PC-3 (cell line): Measurements from ENCODE around the gene ASF1B. TPM values are rescaled to one million over a fixed set of nuclear protein-coding genes. Genes with fewer than 3 reads are reported as not detected.

Experiments
- ATAC-seq: fragments of 200-7000 bp; cut with Tn5 transposase; 2 replicates; pipeline ENCODE4 v1.9.1; 2020; ENCODE audit warnings: mild to moderate bottlenecking, moderate library complexity
- BruUV-seq: library from RNA; stranded (reverse); fragments of 400-500 nt; replicated peaks from 2 replicates; lab custom pipeline; 2021; lab: Mats Ljungman, UMichigan
- CTCF ChIA-PET: fragments of 300-600 bp; sonication (Branson Sonifier 250); formaldehyde crosslinking; loops from one replicate; lab custom pipeline; 2022; ENCODE audit warnings: antibody characterized with exemption; lab: Charles Lee
- POLR2A ChIA-PET: fragments of 300-600 bp; sonication (Branson Sonifier 250); formaldehyde crosslinking; loops from one replicate; lab custom pipeline; 2022; ENCODE audit warnings: antibody characterized with exemption; ENCODE audit not compliant: unreplicated experiment; lab: Charles Lee
- DNase-seq: peaks from one replicate; pipeline ENCODE4 v3.0.0-alpha.2; 2015
- H2AFZ ChIP-seq: fragments of 300-600 bp; sonication (generic); 2 replicates; pipeline ENCODE4 v1.6.0; 2016; ENCODE audit warnings: antibody characterized with exemption, low read length
- H3F3A ChIP-seq: fragments of 300-600 bp; sonication (generic); one replicate; pipeline ENCODE4 v1.6.0; 2017; ENCODE audit warnings: antibody characterized with exemption, low read length, control low read depth, mild to moderate bottlenecking; ENCODE audit not compliant: unreplicated experiment
- H3K27ac ChIP-seq: fragments of 300-600 bp; sonication (generic); 2 replicates; pipeline ENCODE4 v1.5.1; 2016; ENCODE audit warnings: mild to moderate bottlenecking, low read length
- H3K27me3 ChIP-seq: fragments of 300-600 bp; sonication (generic); 2 replicates; pipeline ENCODE4 v1.6.1; 2016; ENCODE audit warnings: low read length, mixed read lengths
- H3K36me3 ChIP-seq: fragments of 300-600 bp; sonication (generic); 2 replicates; pipeline ENCODE4 v1.6.1; 2016; ENCODE audit warnings: low read depth, mixed run types, low read length, mixed read lengths
- H3K4me1 ChIP-seq: fragments of 300-600 bp; sonication (generic); 2 replicates; pipeline ENCODE4 v1.5.1; 2016; ENCODE audit warnings: low read length; ENCODE audit not compliant: insufficient read depth
- H3K4me2 ChIP-seq: fragments of 300-600 bp; sonication (generic); 2 replicates; pipeline ENCODE4 v1.6.0; 2016; ENCODE audit warnings: low read length
- H3K4me3 ChIP-seq: fragments of 300-600 bp; sonication (generic); 2 replicates; pipeline ENCODE4 v1.5.1; 2016; ENCODE audit warnings: mild to moderate bottlenecking, low read length, mixed read lengths
- H3K79me2 ChIP-seq: fragments of 300-600 bp; sonication (generic); 2 replicates; pipeline ENCODE4 v1.6.1; 2017; ENCODE audit warnings: low read length, mixed read lengths
- H3K9ac ChIP-seq: fragments of 300-600 bp; sonication (generic); 2 replicates; pipeline ENCODE4 v1.6.0; 2016; ENCODE audit warnings: mild to moderate bottlenecking, low read length
- H3K9me2 ChIP-seq: fragments of 300-600 bp; sonication (generic); replicated peaks from 2 replicates; pipeline ENCODE4 v1.6.1; 2016; ENCODE audit warnings: mixed run types, low read length, mixed read lengths
- H3K9me3 ChIP-seq: fragments of 300-600 bp; sonication (generic); 2 replicates; pipeline ENCODE4 v1.6.1; 2016; ENCODE audit warnings: low read length, mixed read lengths
- H4K20me1 ChIP-seq: fragments of 300-600 bp; sonication (generic); 2 replicates; pipeline ENCODE4 v1.6.1; 2016; ENCODE audit warnings: low read length, mixed read lengths
- CTCF ChIP-seq: fragments of 300-600 bp; sonication (generic); conservative IDR thresholded peaks from 2 replicates; pipeline ENCODE4 v1.5.1; 2017; ENCODE audit warnings: antibody characterized with exemption, low read depth, mild to moderate bottlenecking, low read length
- EZH2 ChIP-seq: fragments of 300-600 bp; sonication (generic); IDR thresholded peaks from one replicate; pipeline ENCODE4 v1.6.1; 2017; ENCODE audit warnings: antibody characterized with exemption, mild to moderate bottlenecking, low read length; ENCODE audit not compliant: unreplicated experiment
- EZH2phosphoT487 ChIP-seq: fragments of 300-600 bp; sonication (generic); IDR thresholded peaks from 2 replicates; pipeline ENCODE4 v1.6.1; 2018; ENCODE audit warnings: mild to moderate bottlenecking, antibody characterized with exemption, low read length, borderline replicate concordance
- intact Hi-C: fragments of 100-400 bp; cut with micrococcal nuclease; formaldehyde crosslinking; loops from 2 replicates; pipeline ENCODE4 v1.9.0; 2023
- total RNA-seq: library from RNA; depleted of rRNA; stranded (reverse); fragments of >200 nt; gene quantifications from 2 replicates; pipeline ENCODE4 v1.2.3, GENCODE V29; 2014

ASF1B gene
- total RNA-seq, 1 experiment from 2014 or later = 84.7 TPM

- Histone ChIP-seq H3K9me3 (no peaks in the 10 kb centered on the region), H3K9ac (no peak overlapping the region), H3K4me3 (no peak overlapping the region), H3K27me3 (no peaks in the 10 kb centered on the region), H3K4me1 (no peaks in the 10 kb centered on the region), H3K4me2 (no peak overlapping the region), H3K9me2 (no peaks in the 10 kb centered on the region), H3K27ac (no peak overlapping the region), H3K79me2 (no peaks in the 10 kb centered on the region), H3K36me3 (no peaks in the 10 kb centered on the region), H4K20me1 (no peaks in the 10 kb centered on the region), H3F3A (no peaks in the 10 kb centered on the region), H2AFZ (no peak overlapping the region)
- CTCF ChIA-PET = no interaction called here
- no peak for DNase-seq
- BruUV-seq = no TSS peak
- TF ChIP-seq EZH2 = no peak
- no peak for TF ChIP-seq CTCF
- no peak for TF ChIP-seq EZH2phosphoT487
- intact Hi-C loops = loop anchor here (2.0 kb wide), 1 partner anchor 57 kb away; the partner anchor contains the start of gene ADGRL1
- peak; percentile 40 for ATAC-seq
- POLR2A ChIA-PET = no interaction called here
These were observed 13.2 kb upstream of the ASF1B start for GRCh38 chr19:14149509-14149994.

- no TSS peak for BruUV-seq
- intact Hi-C loops = loop anchor here (1.0 to 2.0 kb wide), 2 partner anchors 58 to 199 kb away; partner anchors contain the start of gene ADGRL1
- Histone ChIP-seq H3K9me3 (no peaks in the 10 kb centered on the region), H2AFZ (no peak overlapping the region), H3K27ac (no peak overlapping the region), H3F3A (no peaks in the 10 kb centered on the region), H3K9ac (no peak overlapping the region), H4K20me1 (no peaks in the 10 kb centered on the region), H3K36me3 (no peaks in the 10 kb centered on the region), H3K9me2 (no peaks in the 10 kb centered on the region), H3K4me2 (no peak overlapping the region), H3K27me3 (no peaks in the 10 kb centered on the region), H3K4me1 (no peaks in the 10 kb centered on the region), H3K4me3 (no peak overlapping the region), H3K79me2 (no peaks in the 10 kb centered on the region)
- ATAC-seq (no peak), DNase-seq (no peak)
- CTCF ChIA-PET = interaction anchor here (1.3 kb wide), 1 partner anchor 199 kb away, joined by 4 read pairs; no protein-coding TSS in a partner anchor
- TF ChIP-seq CTCF (no peak), EZH2phosphoT487 (no peak), EZH2 (no peak)
- POLR2A ChIA-PET = no interaction called here
These were observed 12.5 kb upstream of the ASF1B start for GRCh38 chr19:14148751-14149410.
